Iris pigment epithelial cell (primary cell): ENCODE data around the gene ZIC4.

Experiments used
- DNase-seq: peaks from one replicate; pipeline ENCODE4 v3.0.0-alpha.2; 2011; ENCODE audit warnings: low read depth

Gene ZIC4

GRCh38 chr3:147348976-147349375 lies 57.4 kb downstream of the ZIC4 start:
- DNase-seq = no peak

GRCh38 chr3:147343926-147344325 lies 62.4 kb downstream of the ZIC4 start:
- DNase-seq = no peak

GRCh38 chr3:147341727-147342126 lies 64.6 kb downstream of the ZIC4 start:
- no peak for DNase-seq

GRCh38 chr3:147336543-147337278 lies 69.6 kb downstream of the ZIC4 start:
- no peak for DNase-seq
